HG02763 (cell line): ENCODE results near the gene PIEZO1.
"Not testable (repeated sequence)": the region's sequence is repeated elsewhere in the genome, so short reads cannot be mapped to it uniquely, and the experiment has no call there.

Source experiments
- ATAC-seq: cut with Tn5 transposase; IDR thresholded peaks from one replicate; pipeline ENCODE4 v1.9.1; 2021; ENCODE audit warnings: mild to moderate bottlenecking, moderate library complexity; ENCODE audit not compliant: unreplicated experiment

The PIEZO1 gene

GRCh38 chr16:88805887-88806393 is 20.9 kb upstream of the PIEZO1 start:
- no peak for ATAC-seq

DNA sequence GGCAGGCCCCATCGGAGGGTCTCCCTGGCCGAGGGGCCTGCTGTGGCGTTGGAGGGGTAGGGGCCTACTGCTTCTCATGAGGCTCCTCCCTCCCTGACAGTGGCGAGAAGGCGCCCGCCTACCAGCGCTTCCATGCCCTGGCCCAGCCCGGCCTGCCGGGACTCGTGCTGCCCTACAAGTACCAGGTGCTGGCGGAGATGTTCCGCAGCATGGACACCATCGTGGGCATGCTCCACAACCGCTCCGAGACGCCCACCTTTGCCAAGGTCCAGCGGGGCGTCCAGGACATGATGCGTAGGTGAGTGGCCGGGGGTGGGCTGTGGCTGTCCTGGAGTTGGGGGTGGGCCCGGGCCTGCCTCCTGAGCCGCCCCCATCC is 20.3 kb upstream of the PIEZO1 start:
- no peak for ATAC-seq

DNA sequence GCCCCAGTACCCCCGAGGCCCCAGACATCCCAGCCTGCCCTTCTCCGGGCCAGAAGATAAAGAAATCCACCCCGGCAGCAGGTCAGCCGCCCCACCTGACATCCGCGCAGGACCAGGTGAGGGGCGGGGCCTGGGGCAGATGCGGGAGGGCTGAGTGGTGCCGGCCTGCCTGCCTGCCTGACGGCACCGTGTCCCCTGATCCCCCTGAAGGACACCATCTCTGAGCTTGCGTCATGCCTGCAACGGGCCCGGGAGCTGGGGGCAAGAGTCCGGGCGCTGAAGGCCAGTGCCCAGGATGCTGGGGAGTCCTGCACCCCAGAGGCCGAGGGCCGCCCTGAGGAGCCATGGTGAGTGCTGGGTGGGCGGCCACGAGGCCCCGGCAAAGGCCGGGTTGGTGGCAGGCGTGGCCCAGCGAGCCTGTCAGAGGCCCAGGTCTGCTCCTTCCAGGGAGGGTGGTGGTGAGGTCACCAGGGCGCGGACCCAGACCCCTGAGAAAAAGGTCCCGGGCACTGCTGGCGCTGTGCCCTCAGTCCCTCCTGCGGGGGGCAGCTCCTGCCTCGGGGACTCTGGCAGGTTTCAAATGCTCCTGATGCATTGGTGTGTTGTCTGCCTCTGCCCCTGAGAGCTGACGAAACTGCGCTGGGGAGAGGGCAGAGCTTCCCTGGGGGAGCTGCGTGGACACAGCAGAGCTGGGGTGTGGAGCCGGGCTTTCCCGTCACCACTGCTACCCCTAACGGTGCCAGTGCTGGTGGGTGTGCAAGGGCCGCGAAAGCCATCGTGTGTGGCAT is 19.7 kb upstream of the PIEZO1 start:
- no peak for ATAC-seq

- ATAC-seq, result no peak
These were observed 19.1 kb upstream of the PIEZO1 start for GRCh38 chr16:88804173-88804551.

DNA sequence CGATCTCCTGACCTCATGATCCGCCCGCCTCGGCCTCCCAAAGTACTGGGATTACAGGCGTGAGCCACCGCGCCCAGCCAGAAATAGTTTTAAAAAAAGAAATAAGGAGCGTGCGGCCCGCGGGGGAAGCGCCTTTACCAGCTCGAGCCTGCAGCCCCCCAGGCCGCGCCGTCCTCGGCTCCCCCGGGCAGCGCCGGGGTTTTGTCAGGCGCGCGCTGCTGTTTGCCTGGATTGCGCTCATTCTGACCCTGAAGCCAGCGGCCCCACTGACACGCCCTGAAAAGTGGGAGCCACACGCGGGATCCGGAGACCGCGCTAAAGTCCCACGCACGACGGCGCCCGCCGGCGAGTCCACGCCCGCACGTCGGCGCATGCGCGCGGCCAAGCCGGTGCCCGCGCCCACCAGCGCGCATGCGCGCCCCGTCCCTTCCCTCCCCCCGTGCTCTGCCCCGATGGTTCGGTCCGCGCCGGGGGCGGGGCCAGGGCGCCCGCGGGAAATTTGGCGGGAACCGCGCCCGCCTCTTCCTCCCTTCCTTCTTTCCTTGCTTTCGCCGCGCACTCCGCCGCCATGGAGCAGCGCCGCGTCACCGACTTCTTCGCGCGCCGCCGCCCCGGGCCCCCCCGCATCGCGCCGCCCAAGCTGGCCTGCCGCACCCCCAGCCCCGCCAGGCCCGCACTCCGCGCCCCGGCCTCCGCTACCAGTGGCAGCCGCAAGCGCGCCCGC is 18.4 kb upstream of the PIEZO1 start, which contains the start of gene CDT1:
Gene CDT1 (plus strand): TSS at position 526 of the 724 bp plus-strand sequence. CDS start 43 bp downstream, at position 569.
- peak; percentile 59 for ATAC-seq

DNA sequence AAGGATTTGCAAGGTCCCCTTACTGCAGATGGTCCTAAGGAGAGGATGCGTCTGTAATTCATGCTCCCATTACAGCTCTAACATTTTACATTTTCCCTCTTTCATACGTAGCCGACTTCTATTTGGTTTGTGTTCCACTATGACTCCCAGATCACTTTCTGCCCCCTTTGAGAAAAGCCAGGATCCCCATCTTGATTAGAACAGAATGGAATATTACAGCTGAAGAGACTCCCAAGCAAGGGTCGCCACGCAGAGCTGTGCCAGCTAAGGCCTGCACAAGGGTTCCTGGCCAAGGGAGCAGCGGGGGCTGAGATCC is 15.2 kb upstream of the PIEZO1 start:
- no peak for ATAC-seq

- no peak for ATAC-seq
These were observed 14.7 kb upstream of the PIEZO1 start for GRCh38 chr16:88799569-88800276.

- no peak for ATAC-seq
These were observed 13.9 kb upstream of the PIEZO1 start for GRCh38 chr16:88798772-88799455.

DNA sequence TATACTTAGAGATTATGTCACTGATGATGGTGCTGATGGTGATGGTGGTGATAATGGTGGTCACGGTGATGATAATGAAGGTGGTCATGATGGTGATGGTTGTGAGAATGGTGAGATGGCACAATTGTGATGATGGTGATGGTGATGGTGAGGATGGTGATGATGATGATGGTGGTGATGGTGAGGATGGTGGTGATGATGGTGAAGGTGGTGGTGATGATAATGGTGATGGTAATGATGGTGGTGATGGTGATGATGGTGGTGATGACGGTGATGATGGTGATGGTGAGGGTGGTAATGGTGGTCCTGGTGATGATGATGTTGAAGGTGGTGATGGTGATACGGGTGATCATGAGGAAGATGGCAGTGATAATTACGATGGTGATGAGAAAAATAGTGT is 13.1 kb upstream of the PIEZO1 start:
- no peak for ATAC-seq

DNA sequence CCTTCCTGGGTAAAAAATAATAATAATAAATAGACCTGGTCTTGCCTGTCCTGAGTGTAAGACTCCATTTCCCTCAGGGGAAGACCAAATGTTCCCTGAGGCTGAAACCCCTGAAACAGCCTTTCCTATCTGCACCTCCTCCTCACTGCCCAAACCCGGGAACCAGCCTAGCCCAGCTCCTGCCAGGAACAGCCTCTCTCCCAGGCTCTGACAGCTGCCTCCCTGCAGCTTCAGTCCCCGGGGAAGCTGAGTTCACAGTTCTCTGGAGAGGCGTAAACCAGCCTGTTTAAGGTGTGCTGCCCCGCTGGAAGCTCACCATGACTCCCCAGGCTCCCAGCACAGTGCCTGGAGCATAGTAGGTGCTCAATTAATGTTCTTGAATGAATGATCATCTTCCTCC is 11.3 kb upstream of the PIEZO1 start:
- no peak for ATAC-seq

GRCh38 chr16:88793251-88793954 is 8.4 kb upstream of the PIEZO1 start:
- ATAC-seq, result no peak

DNA sequence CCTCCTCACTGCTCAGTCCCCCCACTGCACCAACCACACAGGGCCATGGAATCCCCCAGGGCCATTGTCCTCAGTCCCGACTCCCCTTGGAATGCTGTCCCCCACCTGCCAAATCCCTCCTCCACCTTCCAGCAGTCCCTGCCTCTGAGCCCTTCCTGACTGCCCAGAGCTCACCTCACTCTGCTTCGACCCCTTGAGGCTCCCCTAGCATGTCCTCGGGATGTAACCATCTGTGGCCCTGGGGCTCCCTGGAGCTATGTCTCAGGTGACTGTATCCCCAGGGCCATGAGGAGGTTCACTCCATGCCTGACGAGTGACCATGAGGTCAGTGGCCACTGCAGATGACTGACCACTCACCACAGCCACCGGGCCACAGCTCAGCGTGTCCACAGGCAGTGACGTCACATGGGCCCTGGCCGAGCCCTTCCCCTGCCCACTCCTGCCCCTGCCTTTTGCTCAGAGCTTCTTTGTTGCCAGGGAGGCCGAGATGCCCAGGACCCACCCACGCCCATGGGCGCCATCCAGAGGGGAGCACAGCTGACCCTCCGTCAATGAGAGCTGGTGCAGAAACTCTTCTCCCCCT is 7.7 kb upstream of the PIEZO1 start:
- ATAC-seq, result no peak

- no peak for ATAC-seq
These were observed 7.1 kb upstream of the PIEZO1 start for GRCh38 chr16:88792078-88792550.

DNA sequence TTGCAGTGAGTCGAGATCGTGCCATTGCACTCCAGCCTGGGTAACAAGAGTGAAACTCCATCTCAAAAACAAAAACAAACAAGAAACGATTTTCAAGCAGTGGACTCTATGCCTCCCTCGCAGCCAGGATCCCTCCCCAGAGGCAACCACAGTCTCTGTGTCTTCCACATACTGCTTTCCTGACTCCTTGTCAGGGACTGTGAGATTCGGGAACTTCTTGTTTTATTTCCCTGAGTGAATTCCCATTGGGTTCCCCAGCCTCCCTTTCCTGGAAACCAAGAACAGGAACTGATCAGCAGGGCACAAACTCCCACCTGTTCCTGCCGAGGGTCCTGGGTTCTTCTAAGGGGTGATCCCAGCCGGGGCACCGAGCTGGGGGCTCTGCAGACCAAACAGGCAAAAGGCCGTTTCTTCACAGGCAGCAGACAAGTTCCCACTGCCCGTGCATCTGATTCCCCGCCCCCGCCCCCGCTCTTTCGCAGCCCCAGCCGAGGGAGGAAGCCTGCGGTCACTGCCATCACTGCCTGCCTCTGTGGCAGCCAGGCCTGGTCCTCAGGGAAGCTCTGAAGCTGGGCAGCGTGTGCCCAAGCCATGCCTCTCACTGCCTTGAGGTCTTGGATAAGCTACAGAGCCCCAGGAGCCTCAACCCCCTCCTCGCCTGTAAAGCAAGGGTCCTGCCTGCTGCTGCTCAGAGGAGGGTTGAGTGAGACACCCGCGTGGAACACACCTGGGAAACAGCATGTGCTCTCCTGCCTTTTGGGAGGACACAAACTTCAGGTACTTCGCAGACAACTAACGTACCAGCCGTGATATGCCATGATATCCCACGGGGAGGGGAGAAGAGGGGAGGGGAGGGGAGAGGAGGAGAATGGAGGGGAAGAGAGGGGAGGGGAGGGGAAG is 5.5 kb upstream of the PIEZO1 start:
- ATAC-seq, result no peak

GRCh38 chr16:88789594-88789993 is 4.6 kb upstream of the PIEZO1 start:
- ATAC-seq, result no peak

DNA sequence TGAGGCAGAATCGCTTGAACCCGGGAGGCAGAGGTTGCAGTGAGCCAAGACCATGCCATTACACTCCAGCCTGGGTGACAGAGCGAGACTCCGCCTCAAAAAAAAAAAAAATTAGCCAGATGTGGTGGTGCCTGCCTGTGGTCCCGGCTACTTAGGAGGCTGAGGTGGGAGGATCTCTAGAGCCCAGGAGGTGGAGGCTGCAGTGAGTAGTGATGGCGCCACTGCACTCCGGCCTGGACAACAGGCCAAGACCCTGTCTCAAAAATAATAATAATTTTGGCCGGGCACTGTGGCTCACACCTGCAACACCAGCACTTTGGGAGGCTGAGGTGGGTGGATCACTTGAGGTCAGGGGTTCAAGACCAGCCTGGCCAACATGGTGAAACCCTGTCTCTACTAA is 3.7 kb upstream of the PIEZO1 start:
- not testable (repeated sequence) for ATAC-seq

DNA sequence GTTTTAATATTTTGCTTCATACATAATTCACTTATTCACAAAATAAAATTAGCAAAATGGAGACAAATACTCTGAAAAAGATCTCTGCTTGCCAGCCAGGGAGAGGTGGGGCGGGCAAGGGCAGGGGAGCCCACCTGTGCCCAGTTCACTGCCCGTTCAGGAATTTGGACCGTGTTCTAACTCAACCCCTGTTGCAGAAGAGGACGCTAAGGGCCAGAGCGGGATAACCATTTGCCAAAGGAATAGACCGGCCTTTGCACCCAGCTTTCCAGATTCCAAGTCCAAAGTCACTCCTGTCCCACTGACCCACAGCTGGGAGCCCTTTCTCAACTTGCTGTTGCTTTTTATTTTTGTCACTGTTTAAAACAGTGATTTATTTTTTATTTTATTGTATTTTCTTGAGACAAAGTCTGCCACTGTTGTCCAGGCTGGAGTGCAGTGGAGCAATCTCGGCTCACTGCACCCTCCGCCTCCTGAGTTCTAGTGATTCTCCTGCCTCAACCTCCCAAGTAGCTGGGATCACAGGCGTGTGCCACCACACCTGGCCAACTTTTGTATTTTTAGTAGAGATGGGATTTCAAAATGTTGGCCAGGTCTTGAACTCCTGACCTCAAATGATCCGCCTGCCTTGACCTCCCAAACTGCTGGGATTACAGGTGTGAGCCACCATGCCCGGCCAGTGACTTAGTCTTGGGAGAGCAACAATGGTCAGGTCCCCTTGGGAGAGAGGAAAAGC is 2.7 kb upstream of the PIEZO1 start:
- no peak for ATAC-seq

GRCh38 chr16:88784856-88785105 is 239 bp downstream of the PIEZO1 start:
- no peak for ATAC-seq
